ENCODE results near the gene S1PR4.
"Not testable (repeated sequence)": the region's sequence is repeated elsewhere in the genome, so short reads cannot be mapped to it uniquely, and the experiment has no call there.

The S1PR4 gene

DNA sequence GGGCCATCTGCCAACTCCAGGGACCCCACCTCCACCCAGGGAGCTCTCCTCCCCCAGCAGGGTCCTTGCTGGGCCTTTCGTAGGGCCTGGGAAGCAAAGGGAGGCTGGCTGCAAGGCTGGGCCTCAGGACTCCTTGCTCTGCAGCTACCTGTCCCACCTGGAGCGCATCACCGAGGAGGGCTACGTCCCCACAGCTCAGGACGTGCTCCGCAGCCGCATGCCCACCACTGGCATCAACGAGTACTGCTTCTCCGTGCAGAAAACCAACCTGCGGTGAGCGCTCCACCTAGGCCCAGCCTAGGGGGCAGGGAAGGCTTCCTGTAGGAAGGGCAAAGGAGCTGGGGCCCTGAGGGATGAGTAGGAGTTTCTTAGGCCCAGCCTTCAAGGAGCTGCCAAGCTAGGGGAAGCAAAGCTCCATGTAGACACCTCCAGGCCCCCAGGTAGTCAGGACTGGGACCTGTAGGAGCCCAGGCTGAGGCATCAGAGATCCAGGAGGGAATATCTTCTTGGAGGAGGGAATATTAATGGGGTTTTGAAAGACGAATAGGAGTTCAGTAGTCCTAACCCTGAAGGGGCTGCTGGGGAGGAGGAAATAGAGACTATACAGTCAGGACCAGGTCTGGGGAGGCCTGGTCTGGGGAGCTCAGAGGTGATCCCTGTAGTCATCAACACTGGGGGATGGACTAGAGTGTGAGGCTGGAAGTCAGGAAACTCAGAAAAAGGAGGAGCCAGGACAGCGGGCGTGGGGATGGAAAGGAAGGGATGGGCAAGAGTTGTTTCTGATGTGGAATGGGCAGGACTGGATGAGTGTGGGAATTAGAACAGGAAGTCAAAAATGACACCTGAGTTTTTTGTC, 26.8 kb upstream of the S1PR4 start:
- no peak overlapping the region for H3K4me3 ChIP-seq (ENCODE audit: low read depth, low read length)
- DNase-seq (ENCODE audit: low read depth) = no peak
- TF ChIP-seq, protein P1, sequence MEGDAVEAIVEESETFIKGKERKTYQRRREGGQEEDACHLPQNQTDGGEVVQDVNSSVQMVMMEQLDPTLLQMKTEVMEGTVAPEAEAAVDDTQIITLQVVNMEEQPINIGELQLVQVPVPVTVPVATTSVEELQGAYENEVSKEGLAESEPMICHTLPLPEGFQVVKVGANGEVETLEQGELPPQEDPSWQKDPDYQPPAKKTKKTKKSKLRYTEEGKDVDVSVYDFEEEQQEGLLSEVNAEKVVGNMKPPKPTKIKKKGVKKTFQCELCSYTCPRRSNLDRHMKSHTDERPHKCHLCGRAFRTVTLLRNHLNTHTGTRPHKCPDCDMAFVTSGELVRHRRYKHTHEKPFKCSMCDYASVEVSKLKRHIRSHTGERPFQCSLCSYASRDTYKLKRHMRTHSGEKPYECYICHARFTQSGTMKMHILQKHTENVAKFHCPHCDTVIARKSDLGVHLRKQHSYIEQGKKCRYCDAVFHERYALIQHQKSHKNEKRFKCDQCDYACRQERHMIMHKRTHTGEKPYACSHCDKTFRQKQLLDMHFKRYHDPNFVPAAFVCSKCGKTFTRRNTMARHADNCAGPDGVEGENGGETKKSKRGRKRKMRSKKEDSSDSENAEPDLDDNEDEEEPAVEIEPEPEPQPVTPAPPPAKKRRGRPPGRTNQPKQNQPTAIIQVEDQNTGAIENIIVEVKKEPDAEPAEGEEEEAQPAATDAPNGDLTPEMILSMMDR (IDR thresholded peaks at IDR 0.05; ENCODE audit: low read depth, low read length, missing control alignments) = no peak
- in situ Hi-C loops (cut with HindIII; ENCODE audit: low sequenced_read_pairs) = no loop called here

DNA sequence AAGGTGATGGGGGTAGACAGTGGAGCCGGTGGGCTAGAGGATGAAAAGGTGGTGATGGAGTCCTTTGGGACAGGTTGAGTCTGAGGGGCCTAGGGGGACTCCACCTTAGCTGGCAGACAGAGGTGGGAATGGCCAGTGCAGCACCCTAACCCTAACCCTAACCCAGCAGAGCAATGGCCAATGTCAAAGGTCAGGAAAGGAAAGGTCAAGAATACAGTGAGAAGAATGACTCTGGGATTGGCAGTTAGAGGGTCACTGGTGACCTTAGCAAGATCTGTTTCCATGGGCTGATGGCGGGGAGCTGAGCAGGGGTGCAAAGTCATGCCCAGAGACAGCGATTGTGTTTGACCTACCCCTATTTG, 26.2 kb upstream of the S1PR4 start:
- H3K4me3 ChIP-seq (ENCODE audit: low read depth, low read length) = no peak overlapping the region
- TF ChIP-seq, protein P1 (IDR thresholded peaks at IDR 0.05; ENCODE audit: low read depth, low read length, missing control alignments) = no peak
- in situ Hi-C loops (cut with HindIII; ENCODE audit: low sequenced_read_pairs) = no loop called here
- DNase-seq (ENCODE audit: low read depth) = no peak

GRCh38 chr19:3153286-3154230, 25.0 kb upstream of the S1PR4 start:
- in situ Hi-C loops (cut with HindIII; ENCODE audit: low sequenced_read_pairs) = no loop called here
- DNase-seq (ENCODE audit: low read depth) = no peak

DNA sequence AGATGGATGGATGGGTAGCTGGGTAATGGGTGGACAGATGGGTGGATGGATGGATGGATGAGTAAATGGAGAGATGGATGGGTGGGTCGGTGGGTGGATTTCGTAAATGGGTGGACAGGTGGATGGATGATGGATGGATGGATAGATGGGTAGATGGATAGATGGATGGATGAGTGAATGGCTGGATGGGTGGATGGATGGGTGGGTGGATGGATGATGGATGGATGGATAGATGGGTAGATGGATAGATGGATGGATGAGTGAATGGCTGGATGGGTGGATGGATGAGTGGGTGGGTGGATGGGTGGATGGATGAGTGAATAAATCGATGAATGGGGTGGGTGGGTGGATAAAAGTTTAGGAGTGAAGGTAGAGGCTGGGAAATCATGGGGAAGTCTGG, 24.1 kb upstream of the S1PR4 start:
- H3K4me3 ChIP-seq (ENCODE audit: low read depth, low read length); in situ Hi-C loops (cut with HindIII; ENCODE audit: low sequenced_read_pairs); DNase-seq (ENCODE audit: low read depth): not testable (repeated sequence)

More at GRCh38 chr19:3153286-3154230, 25.0 kb upstream of the S1PR4 start:
- TF ChIP-seq, protein P1 (IDR thresholded peaks at IDR 0.05; ENCODE audit: low read depth, low read length, missing control alignments) = no peak
- H3K4me3 ChIP-seq (ENCODE audit: low read depth, low read length) = no peak overlapping the region

- DNase-seq (ENCODE audit: low read depth) = peak; percentile 66
- TF ChIP-seq, protein P1 (IDR thresholded peaks at IDR 0.05; ENCODE audit: low read depth, low read length, missing control alignments) = no peak
- no peak overlapping the region for H3K4me3 ChIP-seq (ENCODE audit: low read depth, low read length)
- in situ Hi-C loops (cut with HindIII; ENCODE audit: low sequenced_read_pairs) = no loop called here
These were observed 23.4 kb upstream of the S1PR4 start for GRCh38 chr19:3154957-3155736.

DNA sequence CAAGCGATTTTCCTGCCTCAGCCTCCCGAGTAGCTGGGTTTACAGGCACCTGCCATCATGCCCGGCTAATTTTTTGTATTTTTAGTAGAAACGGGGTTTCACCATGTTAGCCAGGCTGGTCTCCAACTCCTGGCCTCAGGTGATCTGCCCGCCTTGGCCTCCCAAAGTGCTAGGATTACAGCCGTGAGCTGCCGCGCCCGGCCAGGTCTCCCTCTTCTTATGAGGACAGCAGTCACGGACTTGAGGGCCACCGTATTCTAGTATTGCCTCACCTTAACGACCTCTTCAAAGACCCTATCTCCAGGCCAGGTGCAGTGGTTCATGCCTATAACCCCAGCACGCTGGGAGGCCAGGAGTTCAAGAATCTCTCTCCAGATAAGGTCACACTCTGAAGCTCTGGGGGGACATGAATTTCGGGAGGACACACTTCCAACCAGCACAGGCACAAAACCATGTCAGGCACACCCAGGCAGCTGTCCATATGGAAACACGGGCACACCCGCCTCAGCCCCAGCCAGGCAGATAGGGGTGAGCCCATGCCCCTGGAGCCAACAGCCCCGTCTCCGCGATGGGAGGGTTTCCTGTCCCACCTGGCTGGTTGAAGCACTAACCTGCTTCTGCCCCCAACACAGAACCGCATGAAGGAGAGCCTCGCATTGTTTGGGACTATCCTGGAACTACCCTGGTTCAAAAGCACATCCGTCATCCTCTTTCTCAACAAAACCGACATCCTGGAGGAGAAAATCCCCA, 21.3 kb upstream of the S1PR4 start:
- no peak overlapping the region for H3K4me3 ChIP-seq (ENCODE audit: low read depth, low read length)
- TF ChIP-seq, protein P1 (IDR thresholded peaks at IDR 0.05; ENCODE audit: low read depth, low read length, missing control alignments) = no peak
- in situ Hi-C loops (cut with HindIII; ENCODE audit: low sequenced_read_pairs) = no loop called here
- DNase-seq (ENCODE audit: low read depth) = no peak

Data from astrocyte of the cerebellum (primary cell).